ENCODE measurements around the gene NOL7. TPM values are rescaled to one million over a fixed set of nuclear protein-coding genes. Genes with fewer than 3 reads are reported as not detected.

The NOL7 gene
- total and polyA plus RNA-seq, 2 donors (not counting 3 experiments of a cell fraction or from before 2014, with no cell fraction given), result 36.3 to 80.0 TPM

- dilution Hi-C loops (cut with MboI; ENCODE audit: extremely low pct_ligation_motif_present, low sequenced_read_pairs), result no loop called here
These were observed 21.4 kb upstream of the NOL7 start for GRCh38 chr6:13593720-13594119.

More at GRCh38 chr6:13593720-13594119, 21.4 kb upstream of the NOL7 start:
- Histone ChIP-seq H3K36me3 (ENCODE audit: control insufficient read depth in 2 of 2, extremely low read depth in 1 of 2, insufficient read depth in 2 of 2, low read length in 2 of 2) (peaks cover 0 to 12% of the 10 kb centered on the region in 2 experiments), H3K4me1 (ENCODE audit: control insufficient read depth, extremely low read depth, insufficient read depth, low read length) (no peaks in the 10 kb centered on the region), H3K27ac (ENCODE audit: insufficient read depth, low read depth, low read length) (no peak overlapping the region), H3K4me2 (ENCODE audit: insufficient read depth, low read length) (no peak overlapping the region), H3K9ac (replicated peaks; ENCODE audit: extremely low read depth, insufficient read depth, low read length) (no peak overlapping the region), H3K9me3 (replicated peaks; ENCODE audit: control insufficient read depth, insufficient read depth, low read length) (no peaks in the 10 kb centered on the region), H4K20me1 (replicated peaks; ENCODE audit: control insufficient read depth, extremely low read depth, insufficient read depth, low read length) (no peaks in the 10 kb centered on the region), H3K9me1 (replicated peaks; ENCODE audit: control insufficient read depth, extremely low read depth, insufficient read depth, low read length) (no peaks in the 10 kb centered on the region), H3K4me3 (replicated peaks in 1 of 3; ENCODE audit: insufficient read depth in 1 of 3, low read depth in 1 of 3, low read length in 3 of 3) (no peak overlapping the region), H2AFZ (ENCODE audit: low read depth, low read length) (no peak overlapping the region), H3K79me2 (ENCODE audit: control insufficient read depth, insufficient read depth, low read length) (no peaks in the 10 kb centered on the region), H3K27me3 (ENCODE audit: control insufficient read depth in 2 of 2, insufficient read depth in 2 of 2, low read length in 2 of 2) (no peaks in the 10 kb centered on the region)
- FAIRE-seq, result no peak
- no peak for DNase-seq (ENCODE audit: low read depth, low spot score)
- CTCF ChIA-PET, result interaction anchor here (0.6 to 4.6 kb wide), 4 partner anchors 19 to 34 kb away, joined by 3 to 29 read pairs (median 4); partner anchors contain the start of genes NOL7 and SIRT5
- POLR2A ChIA-PET, result no interaction called here
- intact Hi-C loops (cut with micrococcal nuclease), result no loop called here
- BruUV-seq (replicated peaks), result no TSS peak
- no peak for TF ChIP-seq POLR2A (IDR thresholded peaks at IDR 0.05; ENCODE audit: low read depth, low read length)
- no peak for TF ChIP-seq CTCF (IDR thresholded peaks at IDR 0.05; ENCODE audit: extremely low read depth in 1 of 2, insufficient read depth in 1 of 2, low read depth in 1 of 2, low read length in 2 of 2)
- no peak for TF ChIP-seq MAX (IDR thresholded peaks at IDR 0.05; ENCODE audit: insufficient read depth, insufficient read length)
